ENCODE measurements around the gene ABCA12. TPM values are rescaled to one million over a fixed set of nuclear protein-coding genes. Genes with fewer than 3 reads are reported as not detected.

Gene ABCA12
- total RNA-seq, 2 donors from 2014 or later: 0.07 TPM; not detected in 1

DNA sequence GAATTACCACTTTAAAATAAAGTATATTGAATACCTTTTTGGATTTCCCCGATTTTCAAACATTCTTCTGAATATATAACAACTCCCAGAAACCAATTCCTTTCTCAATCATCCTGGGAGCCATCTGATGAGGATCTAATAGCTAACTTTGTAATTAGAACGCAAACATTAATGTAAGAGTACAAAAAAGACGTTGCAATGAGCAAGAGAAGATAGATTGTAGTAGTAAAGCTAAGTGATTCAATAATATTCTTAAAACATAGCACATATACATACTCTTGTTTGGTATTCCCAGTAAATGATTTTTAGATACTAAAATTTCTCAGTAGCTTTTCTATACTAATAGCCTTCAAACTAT, 1.1 kb downstream of the ABCA12 start:
- Histone ChIP-seq H3K4me3 (ENCODE audit: low read length) (no peak overlapping the region), H3K9me3 (ENCODE audit: control insufficient read depth, low read length) (no peaks in the 10 kb centered on the region), H3K27me3 (ENCODE audit: control insufficient read depth, insufficient read depth, low read length, poor library complexity, severe bottlenecking) (no peaks in the 10 kb centered on the region), H3K4me1 (ENCODE audit: control insufficient read depth, insufficient read depth, low read length) (no peaks in the 10 kb centered on the region), H3K9ac (ENCODE audit: extremely low read depth, low read length, poor library complexity, severe bottlenecking) (no peak overlapping the region), H3K36me3 (ENCODE audit: control insufficient read depth, insufficient read depth, low read length) (no peaks in the 10 kb centered on the region), H3K27ac (ENCODE audit: low read depth, low read length) (no peak overlapping the region)
- Mint-ChIP-seq H3K4me1 (peaks cover 2% of the 10 kb centered on the region), H3K36me3 (ENCODE audit: low read depth) (no peaks in the 10 kb centered on the region), H3K4me3 (no peak overlapping the region), H3K27me3 (ENCODE audit: insufficient read depth) (no peaks in the 10 kb centered on the region), H3K9me3 (no peaks in the 10 kb centered on the region), H3K27ac (no peak overlapping the region)
- TF ChIP-seq, protein P1, sequence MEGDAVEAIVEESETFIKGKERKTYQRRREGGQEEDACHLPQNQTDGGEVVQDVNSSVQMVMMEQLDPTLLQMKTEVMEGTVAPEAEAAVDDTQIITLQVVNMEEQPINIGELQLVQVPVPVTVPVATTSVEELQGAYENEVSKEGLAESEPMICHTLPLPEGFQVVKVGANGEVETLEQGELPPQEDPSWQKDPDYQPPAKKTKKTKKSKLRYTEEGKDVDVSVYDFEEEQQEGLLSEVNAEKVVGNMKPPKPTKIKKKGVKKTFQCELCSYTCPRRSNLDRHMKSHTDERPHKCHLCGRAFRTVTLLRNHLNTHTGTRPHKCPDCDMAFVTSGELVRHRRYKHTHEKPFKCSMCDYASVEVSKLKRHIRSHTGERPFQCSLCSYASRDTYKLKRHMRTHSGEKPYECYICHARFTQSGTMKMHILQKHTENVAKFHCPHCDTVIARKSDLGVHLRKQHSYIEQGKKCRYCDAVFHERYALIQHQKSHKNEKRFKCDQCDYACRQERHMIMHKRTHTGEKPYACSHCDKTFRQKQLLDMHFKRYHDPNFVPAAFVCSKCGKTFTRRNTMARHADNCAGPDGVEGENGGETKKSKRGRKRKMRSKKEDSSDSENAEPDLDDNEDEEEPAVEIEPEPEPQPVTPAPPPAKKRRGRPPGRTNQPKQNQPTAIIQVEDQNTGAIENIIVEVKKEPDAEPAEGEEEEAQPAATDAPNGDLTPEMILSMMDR (conservative IDR thresholded peaks at IDR 0.05): no peak
- WGBS, 2 experiments (ENCODE audit: insufficient coverage in 1 of 2, insufficient read length in 1 of 2): 91% methylated on average over 3 of the region's 3 CpGs; no CpG with 5 or more reads in 1 of the 2 experiments
- no peak for DNase-seq

DNA sequence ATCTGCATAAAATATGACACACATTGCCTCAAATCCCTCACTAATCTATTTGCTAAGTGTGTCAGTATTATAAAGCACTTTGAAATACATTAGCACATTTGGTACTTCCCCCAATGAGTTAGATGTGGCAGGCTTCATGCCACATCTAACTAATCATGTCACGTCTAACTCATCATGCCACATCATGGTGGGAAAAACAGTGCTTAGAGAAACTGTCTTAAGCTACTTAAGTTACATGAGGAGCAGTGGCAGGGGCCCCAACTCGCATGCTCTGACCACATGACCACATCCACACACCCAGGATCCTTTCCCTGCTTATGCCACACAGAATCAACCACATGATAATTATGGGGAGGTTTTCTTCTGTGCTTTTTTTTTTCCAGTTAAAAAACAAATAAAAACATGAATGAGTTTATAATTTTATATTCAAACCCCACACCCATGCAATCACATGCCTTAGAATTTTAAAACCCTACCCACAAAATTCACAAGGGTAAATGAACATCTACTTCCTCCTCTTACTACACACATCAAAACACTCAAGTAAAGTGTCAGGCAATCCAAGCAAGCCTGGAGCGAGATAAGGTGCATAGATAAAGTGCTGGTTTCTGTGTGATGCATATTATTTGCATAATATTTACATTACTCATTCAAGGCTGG, 1.6 kb downstream of the ABCA12 start:
- WGBS, 2 experiments (ENCODE audit: insufficient coverage in 1 of 2, insufficient read length in 1 of 2): 77% methylated on average over 2 of the region's 3 CpGs; no CpG with 5 or more reads in 1 of the 2 experiments
- no peak for DNase-seq
- H3K36me3 ChIP-seq (ENCODE audit: control insufficient read depth, insufficient read depth, low read length): no peaks in the 10 kb centered on the region
- no peak overlapping the region for H3K27ac ChIP-seq (ENCODE audit: low read depth, low read length)
- no peak overlapping the region for H3K4me3 ChIP-seq (ENCODE audit: low read length)
- H3K4me1 Mint-ChIP-seq: peaks cover 2% of the 10 kb centered on the region
- no peaks in the 10 kb centered on the region for H3K36me3 Mint-ChIP-seq (ENCODE audit: low read depth)
- H3K27me3 Mint-ChIP-seq (ENCODE audit: insufficient read depth): no peaks in the 10 kb centered on the region
- H3K4me1 ChIP-seq (ENCODE audit: control insufficient read depth, insufficient read depth, low read length): no peaks in the 10 kb centered on the region
- H3K27me3 ChIP-seq (ENCODE audit: control insufficient read depth, insufficient read depth, low read length, poor library complexity, severe bottlenecking): no peaks in the 10 kb centered on the region
- TF ChIP-seq, protein P1 (conservative IDR thresholded peaks at IDR 0.05): no peak
- no peak overlapping the region for H3K4me3 Mint-ChIP-seq
- H3K9me3 ChIP-seq (ENCODE audit: control insufficient read depth, low read length): no peaks in the 10 kb centered on the region
- H3K27ac Mint-ChIP-seq: no peak overlapping the region
- no peak overlapping the region for H3K9ac ChIP-seq (ENCODE audit: extremely low read depth, low read length, poor library complexity, severe bottlenecking)
- no peaks in the 10 kb centered on the region for H3K9me3 Mint-ChIP-seq

DNA sequence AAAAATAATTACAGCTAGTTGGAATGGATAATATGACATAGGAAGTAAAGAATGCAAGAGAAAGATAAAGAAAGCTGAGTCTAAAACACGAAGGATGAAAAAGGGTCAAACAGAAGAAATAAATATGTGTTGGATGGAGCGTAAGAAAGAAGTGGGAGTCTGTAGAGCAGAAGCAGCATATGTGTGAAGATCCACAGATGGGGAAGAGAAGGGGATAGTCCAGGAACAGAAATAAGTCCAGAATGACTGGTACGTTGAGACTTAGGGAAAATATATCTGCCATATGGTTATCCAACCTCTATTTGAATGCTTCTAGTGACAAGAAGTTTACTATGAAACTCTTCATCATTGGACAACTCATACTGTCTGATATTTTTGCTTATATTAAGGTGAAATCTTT, 18.0 kb downstream of the ABCA12 start:
- Histone ChIP-seq H3K27ac (ENCODE audit: low read depth, low read length) (no peak overlapping the region), H3K27me3 (ENCODE audit: control insufficient read depth, insufficient read depth, low read length, poor library complexity, severe bottlenecking) (no peaks in the 10 kb centered on the region), H3K4me3 (ENCODE audit: low read length) (no peak overlapping the region), H3K4me1 (ENCODE audit: control insufficient read depth, insufficient read depth, low read length) (no peaks in the 10 kb centered on the region), H3K9me3 (ENCODE audit: control insufficient read depth, low read length) (no peaks in the 10 kb centered on the region), H3K36me3 (ENCODE audit: control insufficient read depth, insufficient read depth, low read length) (no peaks in the 10 kb centered on the region), H3K9ac (ENCODE audit: extremely low read depth, low read length, poor library complexity, severe bottlenecking) (no peak overlapping the region)
- Mint-ChIP-seq H3K27me3 (ENCODE audit: insufficient read depth) (no peaks in the 10 kb centered on the region), H3K4me3 (no peak overlapping the region), H3K36me3 (ENCODE audit: low read depth) (no peaks in the 10 kb centered on the region), H3K27ac (no peak overlapping the region), H3K9me3 (peaks cover 10% of the 10 kb centered on the region), H3K4me1 (no peaks in the 10 kb centered on the region)
- 89 to 92% methylated on average over 3 of the region's 3 CpGs for WGBS, 2 experiments (ENCODE audit: insufficient coverage in 1 of 2, insufficient read length in 1 of 2)
- no peak for DNase-seq
- TF ChIP-seq, protein P1 (conservative IDR thresholded peaks at IDR 0.05): no peak

Data from endodermal cell (in vitro differentiated cells).